NCI-H2196 treated with DMSO at 0.1 percent for 48 hours (cell line): Measurements from ENCODE around the gene PRKAR1B.
"Not testable (repeated sequence)": the region's sequence is repeated elsewhere in the genome, so short reads cannot be mapped to it uniquely, and the experiment has no call there.

Source experiments
- DNase-seq: peaks from one replicate; lab custom pipeline; 2025; ENCODE audit not compliant: unreplicated experiment; lab: John Stamatoyannopoulos, UW

The PRKAR1B gene

GRCh38 chr7:562789-563628 lies 164.1 kb downstream of the PRKAR1B start:
- no peak for DNase-seq

GRCh38 chr7:562374-562675 lies 164.8 kb downstream of the PRKAR1B start:
- no peak for DNase-seq

DNA sequence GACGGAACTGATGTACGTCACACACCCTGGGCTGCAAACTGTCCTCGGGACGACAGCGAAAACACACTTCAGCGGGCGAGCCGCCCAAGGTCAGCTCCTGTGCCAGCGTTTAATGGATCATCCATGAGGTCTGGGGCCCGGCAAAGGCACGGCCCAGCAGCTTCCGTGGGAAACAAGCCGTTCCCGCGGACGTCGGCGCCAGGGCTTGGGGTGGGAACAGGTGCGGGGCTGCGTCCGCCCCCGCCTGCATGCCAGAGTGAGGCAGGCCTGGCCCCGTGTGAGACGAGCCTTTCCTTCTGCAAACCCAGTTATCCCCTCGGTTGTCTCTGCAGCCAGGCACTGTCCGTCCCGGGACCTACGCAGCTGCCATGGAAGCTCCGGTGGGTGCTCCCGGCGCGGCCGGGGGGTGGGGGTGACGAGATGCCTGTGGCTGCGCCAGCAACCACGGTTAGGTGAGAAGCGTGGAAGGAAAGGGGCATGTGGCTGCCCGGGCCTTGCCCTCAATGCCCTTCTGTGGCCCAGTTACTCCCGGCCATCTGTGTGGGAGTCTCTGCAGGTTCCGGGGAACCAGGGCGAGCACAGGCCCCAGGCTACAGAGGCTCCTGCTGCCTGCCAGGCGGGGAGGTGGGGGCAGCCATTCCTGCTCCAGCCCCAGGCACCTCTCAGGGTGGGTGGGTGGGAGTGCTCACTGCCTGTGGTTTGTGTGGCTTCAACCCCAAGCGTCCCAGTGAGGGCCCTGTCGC lies 165.3 kb downstream of the PRKAR1B start:
- DNase-seq = no peak

GRCh38 chr7:560966-561630 lies 166.0 kb downstream of the PRKAR1B start:
- DNase-seq = no peak

- no peak for DNase-seq
Measured at GRCh38 chr7:559396-559705, 167.7 kb downstream of the PRKAR1B start.

GRCh38 chr7:557558-557881 lies 169.6 kb downstream of the PRKAR1B start:
- DNase-seq = no peak

DNA sequence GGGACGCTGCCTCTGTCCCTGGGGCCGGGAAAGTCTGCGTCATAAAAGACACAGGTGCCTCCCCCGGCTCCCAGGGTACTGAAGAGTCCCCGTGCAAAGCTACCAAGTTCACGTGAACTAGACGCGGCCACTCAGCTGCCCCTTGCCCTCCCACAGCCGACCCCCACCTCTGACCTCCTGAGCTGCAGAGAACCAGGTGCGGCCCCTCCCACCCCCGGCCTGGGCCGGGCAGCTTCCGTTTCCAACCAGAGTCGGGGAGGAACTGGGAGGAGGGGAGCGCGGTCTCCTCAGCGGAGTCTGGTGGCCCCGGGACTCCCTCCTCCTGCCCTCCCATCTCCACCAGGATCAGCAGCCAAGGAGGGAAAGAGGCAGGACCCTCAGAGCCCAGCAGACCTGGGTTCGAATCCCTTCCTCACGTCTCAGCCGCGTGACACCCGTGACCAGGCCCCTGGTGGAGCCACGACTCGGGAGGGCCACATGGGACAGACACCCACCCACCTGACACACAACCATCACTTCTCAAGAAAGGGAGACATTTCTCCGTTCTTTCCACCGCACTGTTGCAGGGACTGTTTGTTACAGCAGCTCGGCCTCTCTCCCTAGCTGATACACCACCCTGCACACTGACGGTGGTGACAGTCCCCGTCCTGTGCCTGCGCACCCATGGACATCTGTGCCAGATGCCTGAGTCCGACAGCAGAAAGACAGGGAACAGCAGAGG lies 170.1 kb downstream of the PRKAR1B start:
- no peak for DNase-seq

GRCh38 chr7:556291-556826 lies 170.7 kb downstream of the PRKAR1B start:
- no peak for DNase-seq

GRCh38 chr7:555551-556160 lies 171.4 kb downstream of the PRKAR1B start:
- DNase-seq = no peak

DNA sequence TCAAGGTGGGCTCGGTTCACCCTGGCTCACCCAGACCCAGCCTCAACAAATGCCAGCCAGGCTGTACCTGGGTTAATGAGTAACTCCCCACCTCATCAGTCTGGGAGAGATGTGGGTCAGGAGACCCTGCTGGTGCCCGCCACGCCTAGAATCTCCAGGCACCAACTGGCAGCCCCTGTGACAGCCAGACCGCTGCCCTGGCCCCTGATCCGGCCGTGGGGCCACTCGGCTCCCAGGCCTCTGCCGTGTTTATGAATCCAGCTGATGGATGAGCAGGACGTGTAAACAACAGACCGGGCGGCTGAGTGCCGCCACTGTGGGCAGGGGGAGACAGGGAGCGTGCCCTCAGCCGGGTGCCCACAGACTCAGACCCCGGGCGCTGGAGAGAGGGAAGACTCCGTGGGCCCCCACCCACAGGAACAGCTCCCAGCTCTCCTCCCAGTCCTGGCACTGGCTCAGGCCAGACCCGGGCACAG lies 173.4 kb downstream of the PRKAR1B start:
- DNase-seq = no peak

- no peak for DNase-seq
Measured at GRCh38 chr7:552868-553635, 174.0 kb downstream of the PRKAR1B start.

DNA sequence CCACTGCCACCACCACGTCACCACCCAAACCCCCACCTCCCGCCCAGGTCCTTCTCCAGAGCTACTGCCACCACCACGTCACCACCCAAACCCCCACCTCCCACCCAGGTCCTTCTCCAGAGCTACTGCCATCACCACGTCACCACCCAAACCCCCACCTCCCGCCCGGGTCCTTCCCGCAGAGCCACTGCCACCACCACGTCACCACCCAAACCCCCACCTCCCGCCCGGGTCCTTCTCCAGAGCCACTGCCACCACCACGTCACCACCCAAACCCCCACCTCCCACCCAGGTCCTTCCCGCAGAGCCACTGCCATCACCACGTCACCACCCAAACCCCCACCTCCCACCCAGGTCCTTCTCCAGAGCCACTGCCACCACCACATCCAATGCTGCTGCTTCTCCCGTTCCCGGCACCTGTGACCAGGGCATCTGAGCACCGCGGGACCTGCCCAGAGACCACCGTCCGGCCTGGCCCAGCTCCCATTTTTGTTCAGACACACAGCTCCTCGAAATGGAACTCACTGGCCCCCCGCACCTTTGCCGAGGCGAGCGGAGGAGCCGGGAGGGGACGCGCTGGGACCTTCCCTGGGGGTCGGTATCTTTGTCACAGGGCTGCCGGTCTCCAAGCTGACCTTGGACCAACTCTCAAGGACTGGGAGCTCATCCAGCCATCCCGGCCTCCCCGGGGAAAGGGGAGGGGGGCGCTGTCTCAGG lies 174.8 kb downstream of the PRKAR1B start:
- not testable (repeated sequence) for DNase-seq

- DNase-seq = not testable (repeated sequence)
Measured at GRCh38 chr7:551615-551970, 175.5 kb downstream of the PRKAR1B start.

GRCh38 chr7:550881-551614 lies 176.0 kb downstream of the PRKAR1B start:
- DNase-seq = no peak

DNA sequence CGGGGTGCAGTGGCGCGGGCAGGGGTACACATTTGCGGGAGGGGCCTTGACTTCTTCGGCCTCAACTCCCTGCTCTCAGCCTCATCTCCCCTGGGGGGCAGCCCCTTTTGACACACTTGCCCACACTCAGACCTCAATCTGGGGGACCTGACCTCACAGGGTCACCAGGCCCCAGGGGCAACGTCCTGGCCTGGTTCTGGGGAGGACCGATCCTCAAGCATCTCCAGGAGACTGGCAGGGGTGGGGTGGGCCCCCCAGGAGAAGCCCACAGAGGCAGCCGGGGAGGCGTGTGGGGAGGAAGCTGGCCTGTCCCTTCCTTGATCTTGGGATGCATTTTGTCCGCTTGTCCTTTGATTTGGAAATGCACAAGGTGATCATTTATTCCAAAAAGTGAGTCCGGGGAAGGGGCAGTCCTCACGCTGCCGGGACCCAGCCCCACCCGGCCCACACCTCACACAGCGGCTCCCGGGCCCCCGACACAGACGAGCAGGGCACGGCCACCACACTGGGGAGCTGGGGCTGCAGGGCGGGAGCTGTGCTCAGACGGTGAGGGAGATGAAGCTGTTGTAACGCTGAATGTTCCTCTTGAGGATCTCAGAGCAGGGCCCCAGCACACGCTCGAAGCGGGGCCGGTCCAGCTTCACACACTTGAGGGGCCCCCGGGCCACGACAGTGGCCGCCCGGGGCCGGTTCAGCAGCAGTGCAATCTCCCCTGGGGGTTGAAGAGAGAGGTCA lies 177.0 kb downstream of the PRKAR1B start:
- no peak for DNase-seq

DNA sequence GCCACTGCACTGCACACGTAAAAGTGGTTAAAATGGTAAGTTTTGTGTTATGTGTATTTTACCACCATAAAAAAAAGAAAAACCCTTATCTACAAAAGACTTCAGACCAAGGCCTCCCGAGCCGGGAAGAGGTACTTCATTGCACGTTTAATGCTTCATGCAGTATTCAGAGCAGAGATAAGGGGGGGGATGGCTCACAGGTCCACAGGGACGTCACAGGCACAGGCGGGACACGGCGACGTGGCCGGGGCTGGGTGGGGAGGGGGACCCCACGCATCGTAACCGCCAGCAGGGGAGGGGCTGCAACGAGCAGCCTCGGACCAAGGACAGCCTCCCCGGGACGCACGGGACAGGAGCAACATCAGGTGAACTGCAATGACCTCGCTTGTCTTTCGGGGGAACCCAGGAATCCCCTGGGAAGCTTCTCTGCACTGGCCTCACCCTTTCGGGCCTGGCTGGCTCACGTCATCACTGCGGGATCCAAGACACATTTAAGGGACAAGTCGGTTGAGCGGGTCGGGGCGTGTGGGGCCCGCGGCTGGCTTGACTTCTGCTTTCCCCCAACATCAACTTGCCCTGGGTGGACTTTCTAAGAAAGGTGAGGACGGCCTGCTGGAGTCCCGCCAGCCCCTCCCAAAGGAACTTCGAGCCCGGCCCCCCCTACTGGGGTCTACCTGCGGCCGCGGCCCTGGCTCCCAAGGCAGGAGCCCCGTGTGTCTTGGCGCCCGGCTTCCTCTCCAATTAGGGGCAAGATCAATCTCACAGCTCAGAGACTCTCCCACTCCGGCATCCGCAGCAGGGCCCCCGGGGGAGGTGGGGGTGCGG lies 177.8 kb downstream of the PRKAR1B start:
- DNase-seq = no peak

DNA sequence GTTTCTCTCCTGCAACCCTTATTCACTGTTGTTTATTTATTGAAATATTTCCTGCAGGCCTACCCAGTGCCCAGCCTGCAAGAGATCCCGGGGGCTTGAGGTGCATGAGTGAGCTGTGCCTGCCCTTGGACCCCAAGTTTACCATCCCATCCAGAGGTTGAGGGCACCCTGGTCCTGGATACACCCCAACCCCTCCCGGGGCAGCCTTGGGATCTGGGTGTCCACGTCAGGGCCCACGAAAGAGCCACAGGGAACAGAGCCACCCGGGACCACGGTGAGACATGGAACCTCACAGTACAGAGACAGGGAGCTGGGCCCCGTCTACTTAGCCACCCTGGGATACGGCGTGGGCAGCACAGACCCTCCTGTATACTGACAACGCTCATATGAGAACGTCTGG lies 178.7 kb downstream of the PRKAR1B start:
- DNase-seq = no peak
